H9 (cell line): ENCODE data around the gene KMT5B. TPM values are rescaled to one million over a fixed set of nuclear protein-coding genes. Genes with fewer than 3 reads are reported as not detected.
A peak's percentile ranks its signal among the peaks of the same experiment; 100 is the strongest.
"Not testable (repeated sequence)": the region's sequence is repeated elsewhere in the genome, so short reads cannot be mapped to it uniquely, and the experiment has no call there.

ENCODE experiments used
- DNase-seq: peaks from one replicate; pipeline ENCODE4 v3.0.0-alpha.2; 2017
- H2AFZ ChIP-seq: one replicate; pipeline ENCODE4 v1.6.1; 2013; ENCODE audit warnings: mild to moderate bottlenecking, low read length, control low read depth, moderate library complexity
- H2AK5ac ChIP-seq: 2 replicates; pipeline ENCODE4 v1.6.1; 2013; ENCODE audit warnings: low read length, control low read depth, mixed read lengths; ENCODE audit not compliant: insufficient read length
- H2BK120ac ChIP-seq: one replicate; pipeline ENCODE4 v1.6.1; 2013; ENCODE audit warnings: low read depth, mild to moderate bottlenecking, low read length, control low read depth, inconsistent platforms; ENCODE audit not compliant: poor library complexity, severe bottlenecking
- H2BK12ac ChIP-seq: 2 replicates; pipeline ENCODE4 v1.6.1; 2013; ENCODE audit warnings: low read length, control low read depth, mixed read lengths, low read depth; ENCODE audit not compliant: insufficient read length
- H2BK15ac ChIP-seq: 2 replicates; pipeline ENCODE4 v1.6.1; 2013; ENCODE audit warnings: low read depth, low read length, control low read depth
- H2BK20ac ChIP-seq: one replicate; pipeline ENCODE4 v1.6.1; 2013; ENCODE audit warnings: low read depth, mild to moderate bottlenecking, low read length, control low read depth, inconsistent platforms; ENCODE audit not compliant: poor library complexity, severe bottlenecking
- H2BK5ac ChIP-seq: 2 replicates; pipeline ENCODE4 v1.6.1; 2013; ENCODE audit warnings: low read length, control low read depth, mixed read lengths; ENCODE audit not compliant: insufficient read length
- H3K14ac ChIP-seq: 2 replicates; pipeline ENCODE4 v1.6.1; 2013; ENCODE audit warnings: low read length, control low read depth; ENCODE audit not compliant: insufficient read depth
- H3K18ac ChIP-seq: 2 replicates; pipeline ENCODE4 v1.6.1; 2013; ENCODE audit warnings: low read depth, mild to moderate bottlenecking, mixed read lengths, low read length, control low read depth; ENCODE audit not compliant: insufficient read length
- H3K23ac ChIP-seq: 2 replicates; pipeline ENCODE4 v1.6.1; 2013; ENCODE audit warnings: low read length, control low read depth, mixed read lengths, low read depth; ENCODE audit not compliant: insufficient read length
- H3K23me2 ChIP-seq: 2 replicates; pipeline ENCODE4 v1.6.1; 2013; ENCODE audit warnings: low read depth, mild to moderate bottlenecking, mixed read lengths, low read length, control low read depth; ENCODE audit not compliant: insufficient read length, poor library complexity, severe bottlenecking
- H3K27ac ChIP-seq: 2 replicates; pipeline ENCODE4 v1.5.1; 2013; ENCODE audit warnings: low read length, control low read depth, mixed read lengths, low read depth; ENCODE audit not compliant: insufficient read length
- H3K27me3 ChIP-seq: 2 replicates; pipeline ENCODE4 v1.6.1; 2013; ENCODE audit warnings: low read length, control low read depth, inconsistent platforms; ENCODE audit not compliant: insufficient read depth
- H3K4ac ChIP-seq: 2 replicates; pipeline ENCODE4 v1.6.1; 2013; ENCODE audit warnings: low read depth, mild to moderate bottlenecking, control low read depth, inconsistent platforms, low read length, moderate library complexity
- H3K4me1 ChIP-seq: 2 replicates; pipeline ENCODE4 v1.6.1; 2013; ENCODE audit warnings: low read length, control low read depth, inconsistent platforms; ENCODE audit not compliant: insufficient read depth
- H3K4me2 ChIP-seq: 2 replicates; pipeline ENCODE4 v1.6.1; 2013; ENCODE audit warnings: low read length, control low read depth, mixed read lengths; ENCODE audit not compliant: insufficient read length, insufficient read depth
- H3K56ac ChIP-seq: 2 replicates; pipeline ENCODE4 v1.6.1; 2013; ENCODE audit warnings: low read depth, mild to moderate bottlenecking, mixed read lengths, low read length, control low read depth; ENCODE audit not compliant: insufficient read length
- H3K79me1 ChIP-seq: 2 replicates; pipeline ENCODE4 v1.6.1; 2013; ENCODE audit warnings: low read depth, mild to moderate bottlenecking, moderate library complexity, low read length, control low read depth, inconsistent platforms; ENCODE audit not compliant: insufficient read depth, poor library complexity, severe bottlenecking
- H3K79me2 ChIP-seq: 2 replicates; pipeline ENCODE4 v1.6.1; 2013; ENCODE audit warnings: low read length, control low read depth, inconsistent platforms; ENCODE audit not compliant: insufficient read depth
- H3K9ac ChIP-seq: 2 replicates; pipeline ENCODE4 v1.6.1; 2013; ENCODE audit warnings: low read length, control low read depth, mixed read lengths; ENCODE audit not compliant: insufficient read length; ENCODE audit errors: extremely low read depth
- H3K9me3 ChIP-seq: one replicate; pipeline ENCODE4 v1.6.1; 2013; ENCODE audit warnings: low read depth, low read length, inconsistent platforms; ENCODE audit not compliant: control insufficient read depth
- H3T11ph ChIP-seq: one replicate; pipeline ENCODE4 v1.6.1; 2013; ENCODE audit warnings: mild to moderate bottlenecking, low read length, control low read depth, inconsistent platforms
- H4K20me1 ChIP-seq: one replicate; pipeline ENCODE4 v1.6.1; 2013; ENCODE audit not compliant: control insufficient read depth, insufficient read length, insufficient read depth
- H4K5ac ChIP-seq: 2 replicates; pipeline ENCODE4 v1.6.1; 2013; ENCODE audit warnings: low read depth, mild to moderate bottlenecking, mixed read lengths, low read length, control low read depth; ENCODE audit not compliant: insufficient read length
- H4K8ac ChIP-seq: replicated peaks from 2 replicates; pipeline ENCODE4 v1.6.1; 2013; ENCODE audit warnings: low read length, control low read depth, mixed read lengths, low read depth; ENCODE audit not compliant: insufficient read length
- H4K91ac ChIP-seq: 2 replicates; pipeline ENCODE4 v1.6.1; 2013; ENCODE audit warnings: low read depth, mild to moderate bottlenecking, moderate library complexity, mixed read lengths, low read length, control low read depth; ENCODE audit not compliant: insufficient read length
- H3K27ac Mint-ChIP-seq, 3 experiments: 2 replicates in 2 of 3; 3 replicates in 1 of 3; pipeline ENCODE4 v1.8.0; 2020 to 2021; ENCODE audit warnings: mixed read lengths in 3 of 3, mild to moderate bottlenecking in 1 of 3, moderate library complexity in 1 of 3
- H3K27me3 Mint-ChIP-seq: 2 replicates; pipeline ENCODE4 v1.8.0; 2021; ENCODE audit warnings: low read depth, mild to moderate bottlenecking, moderate library complexity, mixed read lengths
- H3K36me3 Mint-ChIP-seq, 3 experiments: 2 replicates in 2 of 3; 3 replicates in 1 of 3; pipeline ENCODE4 v1.8.0; 2020 to 2021; ENCODE audit warnings: low read depth in 3 of 3, mixed read lengths in 3 of 3; ENCODE audit not compliant: insufficient read depth in 1 of 3
- H3K4me1 Mint-ChIP-seq, 2 experiments: 2 replicates each; pipeline ENCODE4 v1.8.0; 2020; ENCODE audit warnings: mixed read lengths in 2 of 2
- H3K4me3 Mint-ChIP-seq, 2 experiments: 2 replicates in 1 of 2; 3 replicates in 1 of 2; pipeline ENCODE4 v1.8.0; 2020 to 2021; ENCODE audit warnings: mild to moderate bottlenecking in 2 of 2, mixed read lengths in 2 of 2, moderate library complexity in 1 of 2
- H3K9me3 Mint-ChIP-seq, 2 experiments: 2 replicates in 1 of 2; 3 replicates in 1 of 2; pipeline ENCODE4 v1.8.0; 2020; ENCODE audit warnings: mild to moderate bottlenecking in 2 of 2, mixed read lengths in 2 of 2, moderate library complexity in 1 of 2
- WGBS: extraction: QIAGEN DNeasy Blood & Tissue Kit; methylation state at CpG from one replicate; pipeline ENCODE4 v1.1.7; 2013; ENCODE audit warnings: missing lambda C conversion rate, low lambda C conversion rate, mixed read lengths; ENCODE audit not compliant: insufficient read length; ENCODE audit errors: extremely low coverage; 5-methylcytosine and 5-hydroxymethylcytosine counted together
- total RNA-seq: library from RNA; stranded (reverse); gene quantifications from 2 replicates; pipeline ENCODE4 v1.2.1, GENCODE V29; 2021
- TF ChIP-seq, protein P1 (sequence below): fragments of 200-600 bp; sonication (generic); conservative IDR thresholded peaks from 3 replicates; pipeline ENCODE4 v1.8.0; 2021; ENCODE audit warnings: antibody characterized with exemption, mild to moderate bottlenecking

The KMT5B gene
- total RNA-seq, 1 experiment from 2014 or later, result 61.6 TPM

DNA sequence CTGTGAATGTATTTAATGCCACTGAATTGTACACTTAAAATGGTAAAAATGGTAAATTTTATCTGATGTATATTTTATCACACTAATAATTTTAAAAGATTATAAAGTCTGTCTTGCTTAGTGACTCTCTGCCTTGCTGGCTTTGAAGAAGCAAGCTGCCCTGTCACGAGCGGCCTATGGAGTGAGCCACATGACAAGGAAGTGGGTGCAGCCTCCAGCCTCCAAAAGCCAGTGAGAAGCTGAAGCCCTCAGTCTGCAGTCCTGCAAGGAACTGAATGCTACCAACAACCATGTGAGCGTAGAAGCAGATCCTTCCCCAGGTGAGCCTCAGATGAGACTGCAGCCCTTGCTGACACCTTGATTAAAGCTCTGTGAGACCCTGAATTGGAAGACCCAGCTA is 38.7 kb upstream of the KMT5B start:
- no peak overlapping the region for H4K8ac ChIP-seq
- H3K27me3 Mint-ChIP-seq, result no peaks in the 10 kb centered on the region; the same call in 1 of the 2 replicates
- H4K91ac ChIP-seq, result no peak overlapping the region
- no peak overlapping the region for H3K9ac ChIP-seq
- H3K23me2 ChIP-seq, result no peaks in the 10 kb centered on the region
- no peak overlapping the region for H2BK5ac ChIP-seq
- no peak overlapping the region for H3T11ph ChIP-seq
- H2BK20ac ChIP-seq, result no peak overlapping the region
- H3K4me1 ChIP-seq, result peaks cover 3% of the 10 kb centered on the region; the same call in 1 of the 2 replicates
- H3K36me3 Mint-ChIP-seq, result no peaks in the 10 kb centered on the region
- peaks cover 8% of the 10 kb centered on the region in 2 experiments for H3K4me1 Mint-ChIP-seq
- no peak overlapping the region for H3K14ac ChIP-seq
- H3K9me3 Mint-ChIP-seq, result peaks cover 0 to 3% of the 10 kb centered on the region in 2 experiments; a peak in 4 of 5 replicates
- H3K79me2 ChIP-seq, result no peaks in the 10 kb centered on the region
- no peak overlapping the region for H3K27ac ChIP-seq
- no CpG with 5 or more reads among the region's 3 CpGs for WGBS
- H3K4me3 Mint-ChIP-seq, result no peak overlapping the region
- no peak overlapping the region for H2BK12ac ChIP-seq
- no peak overlapping the region for H2AK5ac ChIP-seq
- H2AFZ ChIP-seq, result no peak overlapping the region
- no peak overlapping the region for H3K23ac ChIP-seq
- no peak overlapping the region for H3K4ac ChIP-seq
- no peak overlapping the region for H3K56ac ChIP-seq
- DNase-seq, result no peak
- H3K4me2 ChIP-seq, result no peak overlapping the region
- no peaks in the 10 kb centered on the region for H3K27me3 ChIP-seq
- no peak overlapping the region for H3K18ac ChIP-seq
- H3K27ac Mint-ChIP-seq, result no peak overlapping the region
- no peak overlapping the region for H2BK120ac ChIP-seq
- H4K20me1 ChIP-seq, result no peaks in the 10 kb centered on the region
- H2BK15ac ChIP-seq, result no peak overlapping the region
- H3K9me3 ChIP-seq, result no peaks in the 10 kb centered on the region
- TF ChIP-seq, protein P1, sequence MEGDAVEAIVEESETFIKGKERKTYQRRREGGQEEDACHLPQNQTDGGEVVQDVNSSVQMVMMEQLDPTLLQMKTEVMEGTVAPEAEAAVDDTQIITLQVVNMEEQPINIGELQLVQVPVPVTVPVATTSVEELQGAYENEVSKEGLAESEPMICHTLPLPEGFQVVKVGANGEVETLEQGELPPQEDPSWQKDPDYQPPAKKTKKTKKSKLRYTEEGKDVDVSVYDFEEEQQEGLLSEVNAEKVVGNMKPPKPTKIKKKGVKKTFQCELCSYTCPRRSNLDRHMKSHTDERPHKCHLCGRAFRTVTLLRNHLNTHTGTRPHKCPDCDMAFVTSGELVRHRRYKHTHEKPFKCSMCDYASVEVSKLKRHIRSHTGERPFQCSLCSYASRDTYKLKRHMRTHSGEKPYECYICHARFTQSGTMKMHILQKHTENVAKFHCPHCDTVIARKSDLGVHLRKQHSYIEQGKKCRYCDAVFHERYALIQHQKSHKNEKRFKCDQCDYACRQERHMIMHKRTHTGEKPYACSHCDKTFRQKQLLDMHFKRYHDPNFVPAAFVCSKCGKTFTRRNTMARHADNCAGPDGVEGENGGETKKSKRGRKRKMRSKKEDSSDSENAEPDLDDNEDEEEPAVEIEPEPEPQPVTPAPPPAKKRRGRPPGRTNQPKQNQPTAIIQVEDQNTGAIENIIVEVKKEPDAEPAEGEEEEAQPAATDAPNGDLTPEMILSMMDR, result no peak
- H4K5ac ChIP-seq, result no peak overlapping the region
- no peaks in the 10 kb centered on the region for H3K79me1 ChIP-seq

DNA sequence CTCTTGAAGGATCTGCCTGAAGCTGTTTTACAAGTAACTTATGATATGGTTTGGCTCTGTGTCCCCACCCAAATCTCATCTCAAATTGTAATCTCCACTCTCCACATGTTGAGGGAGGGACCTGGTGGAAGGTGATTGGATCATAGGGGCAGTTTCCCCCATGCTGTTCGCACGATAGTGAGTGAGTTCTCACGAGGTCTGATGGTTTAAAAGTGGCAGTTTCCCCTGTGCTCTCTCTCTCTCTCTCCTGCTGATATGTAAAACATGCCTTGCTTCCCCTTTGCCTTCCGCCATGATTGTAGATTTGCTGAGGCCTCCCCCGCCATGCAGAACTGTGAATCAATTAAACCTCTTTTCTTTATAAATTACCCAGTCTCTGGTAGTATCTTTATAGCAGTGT is 31.8 kb upstream of the KMT5B start:
- H4K20me1 ChIP-seq, H3K23ac ChIP-seq, H3K4me1 Mint-ChIP-seq, H4K5ac ChIP-seq, H3K4ac ChIP-seq, H2BK15ac ChIP-seq, H3K27me3 ChIP-seq, H3K9me3 ChIP-seq, H4K8ac ChIP-seq, H3T11ph ChIP-seq, H3K18ac ChIP-seq, H2AFZ ChIP-seq, H3K14ac ChIP-seq, H2BK20ac ChIP-seq, H4K91ac ChIP-seq, H3K56ac ChIP-seq, H3K4me1 ChIP-seq, H2BK5ac ChIP-seq, DNase-seq, H3K79me1 ChIP-seq, H3K79me2 ChIP-seq, H3K4me3 Mint-ChIP-seq, H3K27me3 Mint-ChIP-seq, H3K23me2 ChIP-seq, H2BK120ac ChIP-seq, H3K9ac ChIP-seq, H3K36me3 Mint-ChIP-seq, H3K9me3 Mint-ChIP-seq, H2BK12ac ChIP-seq, H2AK5ac ChIP-seq, H3K27ac ChIP-seq, H3K4me2 ChIP-seq: not testable (repeated sequence)
- WGBS, result no CpG with 5 or more reads among the region's 5 CpGs
- H3K27ac Mint-ChIP-seq, result peak overlapping the region in 1 of 3 experiments; percentile 90; a peak in 3 of 7 replicates
